ENCODE data around the gene ZFAND3.

DNA sequence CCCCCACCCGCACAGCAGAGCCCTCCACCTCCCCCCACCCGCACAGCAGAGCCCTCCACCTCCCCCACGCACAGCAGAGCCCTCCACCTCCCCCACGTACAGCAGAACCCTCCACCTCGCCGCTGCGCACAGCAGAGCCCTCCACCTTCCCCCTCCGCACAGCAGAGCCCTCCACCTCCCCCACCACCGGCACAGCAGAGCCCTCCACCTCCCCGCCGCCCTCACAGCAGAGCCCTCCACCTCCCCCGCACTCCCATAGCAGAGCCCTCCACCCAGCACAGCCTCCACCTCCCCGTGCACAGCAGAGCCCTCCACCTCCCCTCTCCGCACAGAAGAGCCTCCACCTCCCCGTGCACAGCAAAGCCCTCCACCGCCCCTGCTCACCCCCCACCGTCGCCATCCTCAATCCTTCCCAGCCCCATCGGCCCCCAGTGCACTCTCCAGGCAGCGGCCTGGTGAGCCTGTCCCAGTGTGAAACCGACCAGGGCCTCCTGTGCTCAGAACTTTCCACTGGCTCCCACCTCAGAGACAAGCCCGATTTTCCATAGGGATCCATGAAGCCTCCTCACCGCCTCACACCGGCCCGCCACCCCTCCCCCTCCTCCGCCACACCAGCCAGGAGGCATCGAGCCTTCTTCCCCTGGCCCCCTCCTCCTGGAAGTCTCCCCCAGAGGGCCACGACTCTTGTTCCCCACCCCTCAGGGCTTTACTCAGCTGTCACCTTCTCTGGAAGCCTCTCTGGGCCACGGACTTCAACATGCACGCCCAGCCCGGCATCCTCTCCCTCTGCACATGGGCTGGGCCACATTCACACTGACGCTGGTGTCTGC lies 347.1 kb downstream of the ZFAND3 start:
- TF ChIP-seq, protein P1, sequence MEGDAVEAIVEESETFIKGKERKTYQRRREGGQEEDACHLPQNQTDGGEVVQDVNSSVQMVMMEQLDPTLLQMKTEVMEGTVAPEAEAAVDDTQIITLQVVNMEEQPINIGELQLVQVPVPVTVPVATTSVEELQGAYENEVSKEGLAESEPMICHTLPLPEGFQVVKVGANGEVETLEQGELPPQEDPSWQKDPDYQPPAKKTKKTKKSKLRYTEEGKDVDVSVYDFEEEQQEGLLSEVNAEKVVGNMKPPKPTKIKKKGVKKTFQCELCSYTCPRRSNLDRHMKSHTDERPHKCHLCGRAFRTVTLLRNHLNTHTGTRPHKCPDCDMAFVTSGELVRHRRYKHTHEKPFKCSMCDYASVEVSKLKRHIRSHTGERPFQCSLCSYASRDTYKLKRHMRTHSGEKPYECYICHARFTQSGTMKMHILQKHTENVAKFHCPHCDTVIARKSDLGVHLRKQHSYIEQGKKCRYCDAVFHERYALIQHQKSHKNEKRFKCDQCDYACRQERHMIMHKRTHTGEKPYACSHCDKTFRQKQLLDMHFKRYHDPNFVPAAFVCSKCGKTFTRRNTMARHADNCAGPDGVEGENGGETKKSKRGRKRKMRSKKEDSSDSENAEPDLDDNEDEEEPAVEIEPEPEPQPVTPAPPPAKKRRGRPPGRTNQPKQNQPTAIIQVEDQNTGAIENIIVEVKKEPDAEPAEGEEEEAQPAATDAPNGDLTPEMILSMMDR (IDR thresholded peaks at IDR 0.05), result no peak
- TF ChIP-seq POLR2A (IDR thresholded peaks at IDR 0.05), result no peak

Measured in testis (tissue), 2 donors.